Keratinocyte (primary cell): ENCODE data around the gene PIBF1.

ENCODE experiments used
- EZH2 ChIP-seq: IDR thresholded peaks from one replicate; pipeline ENCODE4 v1.6.1; 2012; ENCODE audit warnings: inconsistent platforms, mild to moderate bottlenecking, low read length, moderate library complexity
- TF ChIP-seq, protein P1 (sequence below), 3 experiments: IDR thresholded peaks in 1 of 3; conservative IDR thresholded peaks in 1 of 3; optimal IDR thresholded peaks in 1 of 3; 2 replicates in 2 of 3; 3 replicates in 1 of 3; pipeline versions ENCODE3 to v1.5.1; 2011; ENCODE audit warnings: low read length in 3 of 3, mild to moderate bottlenecking in 3 of 3, moderate library complexity in 2 of 3, control low read depth in 1 of 3, inconsistent platforms in 1 of 3; ENCODE audit not compliant: insufficient read depth in 2 of 3; ENCODE audit errors: extremely low read depth in 1 of 3

DNA sequence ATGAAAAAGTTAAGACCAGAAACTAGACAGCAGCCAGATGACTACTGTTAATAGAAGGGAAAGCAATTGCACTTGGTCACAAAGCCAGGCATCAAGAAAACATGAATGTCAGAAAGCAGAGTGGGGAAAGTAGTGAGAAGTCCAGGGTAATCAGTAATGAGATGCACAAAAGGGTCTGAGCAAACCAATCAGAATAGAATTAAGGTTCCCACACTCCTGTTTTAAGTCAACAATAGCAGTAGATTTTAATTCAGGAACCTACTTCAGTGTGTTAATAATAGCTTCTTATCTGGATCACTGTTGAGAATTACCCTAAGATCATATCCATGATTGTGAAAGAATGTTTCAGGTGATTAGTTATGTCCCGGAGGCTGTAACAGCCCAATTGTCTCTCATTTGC, 204.3 kb downstream of the PIBF1 start:
- TF ChIP-seq, protein P1, sequence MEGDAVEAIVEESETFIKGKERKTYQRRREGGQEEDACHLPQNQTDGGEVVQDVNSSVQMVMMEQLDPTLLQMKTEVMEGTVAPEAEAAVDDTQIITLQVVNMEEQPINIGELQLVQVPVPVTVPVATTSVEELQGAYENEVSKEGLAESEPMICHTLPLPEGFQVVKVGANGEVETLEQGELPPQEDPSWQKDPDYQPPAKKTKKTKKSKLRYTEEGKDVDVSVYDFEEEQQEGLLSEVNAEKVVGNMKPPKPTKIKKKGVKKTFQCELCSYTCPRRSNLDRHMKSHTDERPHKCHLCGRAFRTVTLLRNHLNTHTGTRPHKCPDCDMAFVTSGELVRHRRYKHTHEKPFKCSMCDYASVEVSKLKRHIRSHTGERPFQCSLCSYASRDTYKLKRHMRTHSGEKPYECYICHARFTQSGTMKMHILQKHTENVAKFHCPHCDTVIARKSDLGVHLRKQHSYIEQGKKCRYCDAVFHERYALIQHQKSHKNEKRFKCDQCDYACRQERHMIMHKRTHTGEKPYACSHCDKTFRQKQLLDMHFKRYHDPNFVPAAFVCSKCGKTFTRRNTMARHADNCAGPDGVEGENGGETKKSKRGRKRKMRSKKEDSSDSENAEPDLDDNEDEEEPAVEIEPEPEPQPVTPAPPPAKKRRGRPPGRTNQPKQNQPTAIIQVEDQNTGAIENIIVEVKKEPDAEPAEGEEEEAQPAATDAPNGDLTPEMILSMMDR (optimal IDR thresholded peaks at IDR 0.05 in 1 of 3, IDR thresholded peaks at IDR 0.05 in 1 of 3, conservative IDR thresholded peaks at IDR 0.05 in 1 of 3; ENCODE audit: extremely low read depth in 1 of 3, insufficient read depth in 2 of 3, low read length in 3 of 3) = no peak
- no peak for TF ChIP-seq EZH2
